NCI-H146 treated with DMSO at 0.1 percent for 48 hours (cell line): ENCODE results near the gene TUBA4B.

Experiments
- DNase-seq: peaks from one replicate; lab custom pipeline; 2025; ENCODE audit not compliant: unreplicated experiment; lab: John Stamatoyannopoulos, UW

TUBA4B gene

GRCh38 chr2:219289537-219290361, 36.7 kb downstream of the TUBA4B start:
- DNase-seq, result no peak

- DNase-seq, result no peak
Observed at GRCh38 chr2:219290381-219291171, 37.5 kb downstream of the TUBA4B start.

GRCh38 chr2:219291394-219291793, 38.4 kb downstream of the TUBA4B start:
- DNase-seq, result no peak

GRCh38 chr2:219291910-219292490, 39.0 kb downstream of the TUBA4B start:
- no peak for DNase-seq

- no peak for DNase-seq
Observed at GRCh38 chr2:219292616-219293015, 39.6 kb downstream of the TUBA4B start.

- DNase-seq, result no peak
Observed at GRCh38 chr2:219293736-219294231, 40.7 kb downstream of the TUBA4B start.

- DNase-seq, result peak; percentile 39
Observed at GRCh38 chr2:219294356-219295351, 41.6 kb downstream of the TUBA4B start.

GRCh38 chr2:219296142-219296541, 43.1 kb downstream of the TUBA4B start:
- no peak for DNase-seq

GRCh38 chr2:219296631-219297391, 43.8 kb downstream of the TUBA4B start:
- no peak for DNase-seq

GRCh38 chr2:219297766-219298456, 44.9 kb downstream of the TUBA4B start:
- no peak for DNase-seq

GRCh38 chr2:219298759-219299371, 45.8 kb downstream of the TUBA4B start:
- DNase-seq, result peak; percentile 13

- DNase-seq, result no peak
Observed at GRCh38 chr2:219299372-219299760, 46.3 kb downstream of the TUBA4B start.

GRCh38 chr2:219300022-219300421, 47.0 kb downstream of the TUBA4B start:
- no peak for DNase-seq

- no peak for DNase-seq
Observed at GRCh38 chr2:219302412-219302968, 49.4 kb downstream of the TUBA4B start.

GRCh38 chr2:219304223-219304622, 51.2 kb downstream of the TUBA4B start:
- no peak for DNase-seq

GRCh38 chr2:219306047-219306446, 53.0 kb downstream of the TUBA4B start:
- DNase-seq, result no peak

- DNase-seq, result peak; percentile 13
Observed at GRCh38 chr2:219308142-219309101, 55.4 kb downstream of the TUBA4B start.
